Lower leg skin (tissue), 3 donors: ENCODE results near the gene VASN.

ENCODE experiments used
- CTCF ChIP-seq, 3 donors: fragments of 450-650 bp; IDR thresholded peaks; one replicate each; pipeline ENCODE4 v1.5.1; 2016; ENCODE audit warnings: antibody characterized with exemption in 3 of 3, mild to moderate bottlenecking in 3 of 3, moderate library complexity in 2 of 3
- POLR2A ChIP-seq, 2 donors: fragments of 450-650 bp; IDR thresholded peaks; one replicate each; pipeline ENCODE4 v1.6.1; 2016 to 2017; ENCODE audit warnings: antibody characterized with exemption in 2 of 2, mild to moderate bottlenecking in 1 of 2, moderate library complexity in 1 of 2

- TF ChIP-seq CTCF (IDR thresholded peaks at IDR 0.05) (no peak), POLR2A (IDR thresholded peaks at IDR 0.05) (no peak)
Measured at GRCh38 chr16:4404247-4404966, 32.8 kb downstream of the VASN start.
